ENCODE data around the gene APOBEC4.
"Not testable (repeated sequence)": the region's sequence is repeated elsewhere in the genome, so short reads cannot be mapped to it uniquely, and the experiment has no call there.

The APOBEC4 gene

DNA sequence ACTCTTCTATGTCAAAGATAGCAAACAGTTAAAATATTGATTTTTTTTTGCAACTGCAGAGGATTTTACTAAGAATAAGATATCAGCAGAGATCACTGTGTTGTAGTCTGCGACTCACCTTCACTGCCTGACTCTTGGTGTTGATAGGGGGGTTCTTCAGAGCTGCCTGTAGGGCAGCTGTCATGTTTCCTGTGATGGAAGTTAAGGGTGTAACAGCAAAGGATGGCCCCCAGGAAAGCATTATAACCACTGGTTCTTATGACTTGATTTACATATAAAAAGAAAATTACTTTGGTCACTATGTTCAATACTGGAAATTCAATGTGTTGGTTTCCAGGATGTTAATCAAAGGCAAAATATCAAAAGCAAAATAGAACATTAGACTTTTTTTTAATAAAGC, 20.2 kb downstream of the APOBEC4 start:
- DNase-seq: no peak

DNA sequence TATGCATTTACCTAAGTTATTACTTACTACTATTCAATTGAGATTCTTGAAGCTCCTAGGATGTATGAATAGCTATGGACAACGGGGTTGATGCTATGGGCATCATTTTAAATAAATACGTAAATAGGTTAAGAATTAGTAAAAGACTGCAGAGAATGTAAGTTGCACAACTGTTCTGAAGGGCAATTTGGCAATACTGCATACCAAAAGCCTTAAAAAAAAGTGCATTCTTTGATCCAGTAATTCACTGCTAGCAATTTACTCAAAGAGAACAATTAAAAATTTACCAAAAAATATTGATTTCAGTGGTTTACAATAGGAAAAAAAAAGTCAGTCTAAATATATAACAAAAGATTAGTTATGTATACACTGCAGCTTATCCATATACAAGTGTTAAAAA, 21.0 kb downstream of the APOBEC4 start:
- no peak for DNase-seq

DNA sequence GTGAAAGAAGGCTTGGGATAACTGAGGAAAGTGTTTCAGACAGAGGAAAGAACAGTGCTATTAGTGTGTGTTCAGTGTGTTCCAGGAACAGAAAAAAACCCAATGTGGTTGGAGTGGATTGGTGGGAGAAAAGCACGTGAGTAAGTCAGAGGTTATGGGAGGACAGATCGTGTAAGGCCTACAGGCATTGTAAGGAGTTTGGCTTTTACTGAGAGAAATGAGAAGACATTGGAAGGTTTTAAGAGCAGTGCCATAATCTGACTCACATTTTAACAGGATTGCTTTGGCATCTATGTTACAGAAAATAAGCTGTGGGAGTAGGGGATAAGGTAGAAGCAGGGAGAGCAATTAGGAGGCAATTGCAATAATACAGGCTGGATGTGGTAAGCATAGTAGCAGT, 22.4 kb downstream of the APOBEC4 start:
- no peak for DNase-seq

DNA sequence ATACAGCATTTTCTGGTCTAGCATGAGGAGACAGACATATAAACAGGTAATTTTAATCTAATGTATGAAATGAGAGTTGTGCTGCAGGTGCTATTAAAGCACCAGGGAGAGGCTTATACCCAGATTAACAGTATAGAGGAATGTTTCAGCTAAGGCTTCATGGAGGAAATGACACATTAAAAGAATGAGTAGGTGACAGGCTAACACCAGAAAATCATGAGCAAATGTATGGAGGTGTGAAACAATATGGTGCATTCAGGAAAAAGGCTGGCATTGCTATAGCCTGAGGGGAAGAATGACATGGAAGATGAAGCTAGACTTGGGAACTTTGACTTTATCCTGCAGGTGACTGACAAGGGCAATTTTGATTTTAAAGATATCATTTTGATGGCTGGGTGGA, 24.6 kb downstream of the APOBEC4 start:
- DNase-seq: no peak

DNA sequence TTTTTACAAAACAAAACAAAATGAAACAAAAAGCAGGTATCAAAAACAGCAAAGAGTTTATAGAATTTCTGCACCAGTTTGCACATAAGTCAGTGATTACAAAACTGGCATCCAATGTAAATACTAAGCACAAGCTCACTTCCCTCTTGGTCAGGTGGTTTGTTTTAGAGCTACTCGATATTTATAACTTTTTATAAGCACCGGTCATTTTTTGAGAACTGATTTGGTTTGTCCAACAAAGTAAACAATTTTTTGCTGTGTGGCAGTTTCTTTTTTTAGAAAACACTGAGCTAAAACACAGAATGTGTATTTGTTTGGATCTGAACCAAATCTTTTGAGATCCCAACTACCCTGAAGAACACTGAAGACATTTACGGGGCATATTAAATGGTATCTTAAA, 26.9 kb downstream of the APOBEC4 start:
- DNase-seq: not testable (repeated sequence)

DNA sequence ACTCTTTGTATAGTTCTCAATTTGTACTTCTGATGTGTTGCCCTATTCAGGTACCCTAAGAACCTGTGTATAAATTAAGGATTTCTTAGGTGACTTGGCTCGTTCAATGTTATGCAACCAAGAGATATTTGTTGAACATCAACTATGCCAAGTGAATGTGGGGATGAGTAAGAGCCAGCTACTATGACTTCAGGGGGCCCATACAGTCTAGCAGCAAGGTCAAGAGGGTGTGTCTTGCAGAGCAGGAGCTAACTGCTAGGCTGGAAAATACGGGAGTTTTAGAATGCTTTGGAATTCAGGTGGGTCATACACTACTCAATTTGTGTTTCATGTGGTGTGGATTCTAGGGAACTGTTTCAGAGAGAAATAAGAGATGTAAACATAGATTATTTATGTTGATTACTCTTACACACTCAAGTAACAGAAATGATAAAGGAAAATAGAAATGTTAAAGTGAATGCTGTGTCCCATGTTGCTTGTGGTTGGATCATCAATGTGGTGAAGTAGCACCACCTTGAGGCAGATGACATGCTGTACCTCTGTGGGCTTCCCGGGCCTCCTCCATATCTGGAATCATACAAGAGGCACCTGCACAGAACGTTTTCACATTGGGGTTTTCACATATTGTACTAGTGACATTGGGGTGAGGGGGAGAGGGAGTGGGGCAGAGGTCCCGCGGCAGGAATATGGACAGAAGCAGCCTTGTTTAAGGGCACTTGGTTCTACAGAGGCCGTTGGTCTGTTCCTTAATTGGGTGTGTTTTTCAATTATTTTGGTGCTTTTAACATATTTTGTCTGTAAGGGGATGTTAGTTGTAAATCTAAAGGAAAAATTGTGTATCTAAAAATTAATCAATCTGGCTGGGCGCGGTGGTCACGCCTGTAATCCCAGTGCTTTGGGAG, 30.0 kb downstream of the APOBEC4 start:
- DNase-seq: peak; percentile 53 to 72

DNA sequence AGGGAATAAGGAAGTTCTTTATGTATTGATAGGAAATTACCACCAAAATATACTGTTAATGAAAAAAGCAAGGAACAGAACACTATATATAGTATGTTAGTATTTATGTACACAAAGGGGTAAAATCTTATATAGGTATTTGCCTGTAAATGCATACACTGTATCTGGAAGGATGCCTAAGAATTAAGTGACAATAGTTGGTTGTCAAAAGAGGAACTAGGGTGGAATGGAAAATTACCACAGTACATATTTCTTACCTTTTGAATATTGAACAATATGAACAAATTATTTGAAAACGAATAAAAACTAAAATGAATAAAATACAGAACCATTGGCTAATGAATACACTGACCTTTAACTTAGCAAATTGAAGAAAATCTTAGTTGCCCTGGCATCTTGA, 31.1 kb downstream of the APOBEC4 start:
- DNase-seq: no peak

DNA sequence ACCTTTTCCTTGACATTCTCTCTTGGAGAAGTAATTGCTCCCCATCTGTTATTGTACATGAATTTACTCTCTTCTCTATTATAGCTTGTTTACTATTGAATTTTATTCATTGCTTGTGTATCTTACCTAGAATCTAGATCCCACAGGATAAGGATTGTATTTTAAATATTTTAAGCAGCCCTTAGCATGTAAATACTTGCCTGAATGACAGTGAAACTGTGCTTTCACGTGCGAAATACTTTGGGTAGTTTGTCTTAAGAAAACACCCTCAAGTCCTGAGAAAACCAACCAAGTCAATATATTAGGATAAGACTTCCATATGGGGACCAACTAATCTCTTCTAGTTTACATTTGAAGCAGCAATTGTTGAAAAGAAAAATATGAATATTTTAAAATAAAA, 32.8 kb downstream of the APOBEC4 start:
- DNase-seq: no peak

DNA sequence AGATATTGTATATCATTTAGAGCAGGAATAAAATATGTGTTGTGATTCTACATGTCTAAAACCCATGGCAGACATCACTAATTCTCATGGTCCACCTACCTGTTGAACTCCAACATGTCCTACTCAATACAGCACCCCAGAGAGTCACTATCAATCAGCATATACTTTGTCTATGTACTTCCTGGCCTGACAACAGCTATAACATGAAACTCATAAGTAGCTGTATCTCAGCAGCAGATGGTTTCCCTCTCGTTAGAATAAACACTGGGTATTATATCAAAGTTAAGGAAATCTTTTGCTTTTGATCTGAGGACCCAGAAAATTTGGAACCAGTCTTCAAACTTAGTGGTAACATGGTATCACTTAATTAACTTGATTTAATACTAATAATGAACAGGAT, 33.3 kb downstream of the APOBEC4 start:
- no peak for DNase-seq

DNA sequence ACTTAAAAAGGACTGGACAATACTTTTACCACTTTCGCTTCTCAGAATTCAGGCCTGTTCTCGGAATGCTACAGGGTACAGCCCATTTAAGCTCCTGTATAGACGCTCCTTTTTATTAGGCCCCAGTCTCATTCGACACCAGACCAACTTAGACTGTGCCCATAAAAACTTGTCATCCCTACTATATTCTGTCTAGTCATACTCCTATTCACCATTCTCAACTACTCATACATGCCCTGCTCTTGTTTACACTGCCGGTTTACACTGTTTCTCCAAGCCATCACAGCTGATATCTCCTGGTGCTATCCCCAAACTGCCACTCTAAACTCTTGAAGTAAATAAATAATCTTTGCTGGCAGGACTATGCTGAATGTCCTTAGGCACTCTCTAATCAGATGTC, 34.9 kb downstream of the APOBEC4 start:
- DNase-seq: not testable (repeated sequence)

DNA sequence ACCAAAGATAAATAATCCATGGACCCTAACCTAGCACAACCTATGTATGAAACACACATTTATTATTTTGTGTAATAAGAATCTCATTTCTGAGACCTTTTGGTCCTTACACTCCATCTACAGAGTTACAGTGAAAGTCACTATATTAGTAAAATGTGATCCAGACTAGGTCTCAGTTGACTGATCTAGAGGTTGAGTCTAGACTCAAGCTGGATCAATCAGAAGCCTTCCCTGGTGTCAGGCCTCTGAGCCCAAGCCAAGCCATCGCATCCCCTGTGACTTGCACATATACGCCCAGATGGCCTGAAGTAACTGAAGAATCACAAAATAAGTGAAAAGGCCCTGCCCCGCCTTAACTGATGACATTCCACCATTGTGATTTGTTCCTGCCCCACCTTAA, 40.1 kb downstream of the APOBEC4 start:
- DNase-seq: not testable (repeated sequence)

DNA sequence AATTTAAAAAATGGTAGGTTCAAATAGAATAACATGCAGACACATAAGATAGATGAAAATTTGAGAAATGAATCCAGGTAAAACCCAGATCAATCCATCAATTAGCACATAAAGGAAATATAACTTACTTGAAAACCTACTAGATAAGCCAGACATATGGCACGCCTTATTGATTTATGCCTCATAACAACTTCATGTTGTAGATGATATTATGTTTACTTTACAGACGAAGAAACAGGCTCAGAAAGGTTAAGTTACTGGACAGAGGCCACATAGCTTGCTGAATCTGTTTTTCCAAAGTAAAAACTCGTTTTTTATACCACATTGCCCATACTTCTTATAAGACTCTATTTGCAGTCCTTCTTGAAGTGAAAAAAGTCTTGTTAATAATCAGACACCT, 40.7 kb downstream of the APOBEC4 start:
- DNase-seq: no peak

DNA sequence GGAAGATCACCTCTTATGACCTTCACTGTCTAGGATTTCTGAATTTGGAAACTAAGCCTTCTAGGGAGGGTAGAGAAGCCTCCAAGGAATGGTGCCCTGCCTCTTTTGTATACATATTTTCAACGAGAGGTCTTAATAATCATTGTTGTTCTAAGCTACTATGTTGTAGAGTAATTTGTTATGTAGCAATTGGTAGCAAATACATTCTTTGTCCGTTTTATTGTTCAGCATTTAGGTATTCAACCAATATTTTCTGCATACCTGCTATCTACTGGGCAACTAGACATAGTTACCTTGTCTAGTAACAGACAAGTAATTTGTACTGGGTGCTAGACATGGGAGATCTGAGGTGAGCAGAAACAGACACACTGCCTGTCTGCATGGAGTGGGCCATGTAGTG, 42.1 kb downstream of the APOBEC4 start:
- no peak for DNase-seq

DNA sequence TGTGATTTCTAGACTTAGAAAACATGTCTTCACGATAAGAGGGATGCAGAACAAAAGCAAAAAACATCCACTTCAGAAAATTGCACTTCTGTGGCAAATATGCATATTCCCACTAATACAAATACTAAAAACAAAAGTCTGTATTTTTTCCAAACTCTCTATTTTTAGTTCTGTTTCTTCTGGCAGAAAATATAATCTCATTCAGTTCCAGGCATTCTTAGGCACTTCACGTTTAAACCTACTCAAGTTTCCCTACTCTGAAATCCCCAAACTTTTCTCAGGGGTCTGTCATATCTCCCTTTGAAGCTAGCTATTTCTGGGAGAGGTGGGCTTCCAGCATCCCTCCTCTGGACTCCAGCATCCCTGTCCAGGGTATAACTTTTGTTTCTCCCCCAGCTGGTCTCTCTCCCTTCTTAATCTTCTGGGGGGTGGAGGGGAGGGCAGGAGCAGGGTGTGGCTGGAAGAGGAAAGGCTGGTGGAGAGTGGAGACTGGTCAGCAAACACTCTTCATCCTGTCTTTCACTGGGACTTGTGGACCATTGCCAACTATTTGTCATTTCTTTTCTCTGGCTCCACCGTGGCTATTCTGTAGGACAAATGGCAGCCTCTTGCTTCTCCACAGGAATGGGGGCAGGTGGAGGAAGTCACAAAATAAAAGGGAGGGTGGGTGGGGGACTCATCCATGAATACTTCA, 43.2 kb downstream of the APOBEC4 start:
- DNase-seq: no peak

DNA sequence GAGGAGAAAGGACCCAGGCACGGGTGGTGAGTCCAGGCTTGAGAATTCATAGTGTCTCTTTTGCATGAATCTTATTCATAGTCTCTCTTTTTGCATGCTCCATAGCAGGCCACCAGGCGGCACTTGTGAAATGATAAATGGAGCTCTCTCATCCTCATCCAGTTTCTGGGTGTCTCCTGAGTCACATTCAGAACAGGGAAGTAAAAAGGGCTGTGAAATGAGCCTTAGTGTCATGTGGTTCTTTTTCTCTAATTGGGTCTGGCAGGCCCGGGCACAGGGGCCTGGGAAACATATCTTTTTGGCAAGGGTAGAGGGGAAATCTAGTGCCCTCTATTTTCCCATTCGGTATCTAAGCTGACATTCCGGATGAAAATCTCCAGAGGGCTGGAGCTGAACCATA, 43.8 kb downstream of the APOBEC4 start:
- DNase-seq: peak; percentile 51 to 80

DNA sequence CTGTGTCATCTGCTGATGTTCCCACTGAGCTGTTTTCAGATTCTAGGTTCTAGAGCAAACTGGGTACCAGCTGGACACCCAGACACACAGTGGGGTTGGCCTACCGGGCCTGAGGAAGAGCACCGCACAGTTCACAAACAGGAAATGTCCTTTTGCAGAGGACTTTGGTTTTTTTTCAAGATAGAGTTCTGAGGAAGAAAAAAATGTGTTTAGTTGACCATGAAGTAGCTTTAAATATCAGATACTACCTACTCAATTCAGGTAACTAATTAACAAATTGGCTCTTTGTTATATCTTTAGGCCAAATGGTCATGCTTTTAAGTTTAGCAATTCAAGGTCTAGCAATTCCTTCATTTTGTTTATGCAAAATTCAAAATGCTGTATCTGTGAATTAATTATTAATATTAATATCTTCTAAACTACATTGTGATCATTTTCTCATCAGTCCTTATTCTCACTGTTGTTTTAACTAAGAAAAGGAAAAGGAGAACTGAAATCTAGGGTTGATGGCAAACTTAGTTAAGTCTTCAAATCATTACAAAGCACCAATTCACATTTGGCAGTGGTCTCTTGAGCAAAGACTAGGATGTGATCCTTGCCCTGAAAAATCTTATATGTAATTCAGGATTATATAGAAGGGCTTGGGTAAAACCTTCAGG, 45.7 kb downstream of the APOBEC4 start:
- DNase-seq: no peak

DNA sequence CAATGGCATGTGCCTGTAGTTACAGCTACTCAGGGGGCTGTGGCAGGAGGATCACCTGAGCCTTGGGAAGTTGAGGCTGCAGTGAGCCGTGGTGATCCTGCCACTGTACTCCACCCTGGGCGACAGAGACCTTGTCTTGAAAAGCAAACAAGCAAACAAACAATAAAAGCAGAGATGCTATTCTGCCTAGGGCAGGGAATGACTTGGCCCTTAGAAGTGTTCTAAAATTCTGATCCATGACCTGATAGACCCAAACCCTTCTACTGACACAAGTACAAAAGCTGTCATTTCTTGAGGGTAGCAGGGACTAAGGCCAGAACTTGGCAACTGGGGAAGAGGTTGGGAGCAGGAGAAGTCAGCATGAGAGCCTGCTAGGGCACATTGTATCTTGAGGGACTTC, 47.2 kb downstream of the APOBEC4 start:
- DNase-seq: no peak

DNA sequence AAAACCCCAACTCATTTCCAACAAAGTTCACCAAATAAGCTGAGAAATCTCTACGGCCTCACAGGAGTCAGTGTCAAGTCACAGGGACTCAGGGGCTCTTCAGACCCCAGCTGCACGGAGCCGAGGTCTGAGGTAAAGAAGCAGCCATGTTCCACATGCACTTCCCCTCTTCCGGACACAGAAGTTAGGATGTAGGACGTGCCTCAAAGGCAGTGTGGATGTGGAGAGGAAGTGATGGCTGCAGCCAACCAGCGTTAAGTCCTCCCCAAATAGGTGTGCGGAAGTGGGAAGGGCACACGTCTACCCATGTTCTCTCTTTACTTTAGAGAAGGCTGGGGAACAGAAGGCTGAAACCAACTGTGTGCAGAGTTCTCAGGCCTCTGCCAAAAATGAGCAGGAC, 48.3 kb downstream of the APOBEC4 start:
- no peak for DNase-seq

DNA sequence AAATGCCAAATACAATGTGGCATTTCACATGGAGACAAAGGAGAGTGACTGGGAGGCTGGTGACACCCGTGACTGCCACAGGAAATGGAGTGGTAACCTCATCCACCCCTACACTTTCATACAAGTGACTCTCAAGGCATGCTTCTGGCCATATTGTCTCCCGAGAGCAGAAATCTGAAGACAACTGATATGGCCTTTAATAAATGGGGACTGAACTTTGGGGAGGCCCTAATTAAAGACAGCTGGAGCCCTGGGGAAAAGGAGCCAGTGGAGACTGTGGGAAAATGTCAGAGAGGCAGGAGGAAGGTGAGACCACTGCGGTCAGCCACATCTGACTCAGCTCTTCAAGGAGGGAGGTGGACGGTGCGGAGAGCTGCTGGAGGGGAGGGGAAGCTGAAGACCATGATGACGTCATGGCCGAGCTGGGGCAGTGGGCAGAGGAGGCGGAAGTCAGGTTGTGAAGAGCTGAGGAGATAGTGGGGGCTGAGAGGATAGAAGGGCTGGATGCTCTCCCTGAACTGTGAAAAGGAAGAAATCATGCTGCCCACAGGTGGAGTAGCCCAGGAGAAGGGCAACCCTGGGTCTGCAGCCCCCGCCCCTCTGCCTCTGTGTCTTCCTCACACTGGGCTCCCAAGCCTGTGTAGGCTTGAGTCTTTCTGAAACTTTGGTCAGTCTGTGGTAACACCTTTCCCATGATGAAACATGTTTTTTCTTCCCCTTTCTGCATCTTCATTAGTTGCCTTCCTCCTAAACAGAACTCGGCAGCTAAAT, 48.9 kb downstream of the APOBEC4 start:
- DNase-seq: no peak

DNA sequence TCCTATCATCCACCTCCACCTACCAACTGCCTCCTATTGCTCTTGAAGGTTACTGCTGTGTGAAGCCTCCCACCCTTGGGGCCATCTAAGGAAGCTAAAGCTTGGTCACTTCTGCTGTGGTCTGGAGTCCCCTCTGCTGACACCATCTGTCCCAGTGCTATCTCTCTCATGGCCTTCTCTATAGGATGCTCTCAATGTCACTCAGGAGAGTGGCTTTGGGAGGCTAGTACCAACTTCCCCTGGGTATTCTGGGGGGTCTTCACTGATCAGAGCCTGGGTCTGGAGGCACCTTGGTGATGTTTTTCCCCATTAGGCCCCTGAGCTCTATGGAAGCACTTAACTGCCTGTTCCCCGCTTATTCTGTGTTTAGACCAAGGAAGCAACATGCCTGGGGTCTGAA, 50.6 kb downstream of the APOBEC4 start:
- no peak for DNase-seq

DNA sequence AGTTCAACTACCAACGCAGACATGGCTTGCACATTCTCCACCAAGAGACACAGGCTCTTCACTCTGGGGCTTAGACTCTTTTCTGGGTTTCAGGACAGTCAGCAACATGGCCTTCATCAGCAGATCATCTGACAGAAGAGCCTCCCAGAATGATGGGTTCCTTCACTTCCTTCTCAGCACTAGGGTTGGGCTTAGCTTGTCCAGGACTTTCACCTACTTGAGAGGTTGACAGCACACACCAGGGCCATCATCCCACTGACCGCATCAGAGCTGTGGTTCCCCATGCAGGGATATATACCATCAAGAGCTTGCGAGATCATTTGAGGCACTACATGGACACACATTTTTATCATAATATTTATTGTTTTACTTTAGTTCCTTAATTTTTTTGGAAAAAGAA, 52.5 kb downstream of the APOBEC4 start:
- no peak for DNase-seq

DNA sequence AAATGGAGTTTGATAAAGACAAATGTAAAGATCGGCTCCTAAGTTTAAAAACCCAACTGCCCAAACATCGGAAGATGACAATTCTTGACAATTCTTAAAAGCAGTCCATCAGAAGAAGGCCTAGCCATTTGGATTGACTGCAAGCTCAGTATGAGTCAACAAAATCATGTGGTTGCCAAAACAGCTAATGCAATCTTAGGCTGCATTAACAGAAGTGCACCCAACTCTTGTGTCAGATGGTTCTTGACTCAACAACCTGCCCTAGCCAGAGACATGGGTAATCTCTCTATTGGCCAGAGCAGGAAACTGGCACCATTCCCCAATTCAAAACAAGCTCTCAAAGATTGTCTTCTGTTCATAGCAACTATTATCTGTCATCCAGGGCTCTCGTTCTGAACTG, 53.0 kb downstream of the APOBEC4 start:
- DNase-seq: no peak

DNA sequence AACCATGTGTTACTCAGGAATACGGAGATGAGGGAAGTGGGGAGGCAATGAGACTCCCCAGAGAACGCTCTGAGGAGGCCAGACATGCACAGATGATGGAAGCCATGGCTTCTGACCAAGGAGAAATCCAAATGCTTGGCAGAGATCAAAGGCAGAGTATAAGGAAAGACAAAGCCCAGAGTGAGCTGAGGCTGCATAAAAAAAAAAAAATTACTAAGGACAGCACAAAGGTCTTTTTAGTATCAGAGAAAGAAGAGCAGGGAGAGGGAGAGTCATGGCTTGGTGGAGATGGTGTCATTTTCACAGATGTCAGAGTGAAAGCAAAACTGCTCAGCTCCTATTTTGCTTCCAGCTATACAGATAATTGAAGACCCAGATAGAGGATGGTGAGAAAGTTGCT, 54.7 kb downstream of the APOBEC4 start:
- DNase-seq: peak in 1 of 2 donors; percentile 38
